Suppressor macrophage treated with lipopolysaccharide for 1 hour (primary cell): ENCODE data around the gene ATE1.
"Not testable (repeated sequence)": the region's sequence is repeated elsewhere in the genome, so short reads cannot be mapped to it uniquely, and the experiment has no call there.

Experiments
- DNase-seq, 3 donors: peaks; one replicate each; pipeline ENCODE4 v3.0.0-alpha.2; 2020 to 2022

ATE1 gene

DNA sequence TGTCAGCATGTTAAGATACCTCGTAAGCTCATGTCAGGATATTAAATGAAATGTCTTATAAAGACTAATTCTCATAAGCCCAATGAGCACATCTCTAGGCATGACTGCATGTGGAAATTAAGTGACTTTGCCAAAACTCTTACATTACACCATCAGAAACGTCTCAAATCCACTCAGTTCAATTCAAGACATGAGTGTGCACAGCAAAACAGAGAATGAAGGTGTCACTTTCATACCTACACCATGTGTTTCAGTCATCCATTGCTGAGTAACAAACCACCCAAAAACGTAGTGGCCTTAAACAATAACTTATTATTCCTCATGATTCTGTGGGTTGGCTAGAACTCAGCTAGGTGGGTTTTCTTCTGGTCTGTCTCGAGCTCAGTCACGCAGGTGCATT lies 99.8 kb downstream of the ATE1 start:
- DNase-seq = no peak

DNA sequence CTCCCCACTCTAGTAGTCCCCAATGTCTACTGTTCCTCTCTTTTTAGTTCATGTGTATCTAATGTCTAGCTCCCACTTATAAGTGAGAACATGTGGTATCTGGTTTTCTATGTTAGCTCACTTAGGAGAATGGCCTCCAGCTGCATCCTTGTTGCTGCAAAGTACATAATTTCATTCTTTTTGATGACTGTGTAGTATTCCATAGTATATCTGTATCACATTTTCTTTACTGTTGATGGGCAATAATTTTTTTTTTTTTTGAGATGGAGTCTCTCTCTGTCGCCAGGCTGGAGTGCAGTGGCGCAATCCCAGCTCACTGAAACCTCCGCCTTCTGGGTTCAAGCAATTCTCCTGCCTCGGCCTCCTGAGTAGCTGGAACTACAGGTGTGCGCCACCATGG lies 101.1 kb downstream of the ATE1 start:
- not testable (repeated sequence) for DNase-seq

DNA sequence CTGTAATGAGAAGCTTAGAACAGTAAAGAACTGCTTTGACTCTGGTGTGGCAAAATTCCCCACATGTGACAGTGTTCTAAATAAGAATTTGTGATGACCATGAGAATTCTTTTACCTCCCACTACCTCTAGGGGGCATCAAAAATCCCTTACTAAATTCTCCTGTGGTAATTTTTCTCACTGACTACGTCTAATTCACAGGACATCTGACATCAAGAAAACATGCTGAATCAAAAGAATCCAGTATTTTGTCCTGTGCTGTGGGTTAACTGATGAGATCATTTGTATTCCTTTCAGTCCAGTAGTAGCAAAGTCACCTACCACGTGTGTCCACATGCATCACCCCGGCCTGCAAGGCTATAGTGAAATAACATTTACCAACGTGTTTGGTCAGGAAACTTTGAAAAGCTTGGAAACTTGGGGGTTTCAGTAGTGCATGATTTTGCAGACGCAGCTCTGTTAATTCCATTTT lies 103.8 kb downstream of the ATE1 start:
- peak; percentile 59 to 73 (median 59) for DNase-seq

DNA sequence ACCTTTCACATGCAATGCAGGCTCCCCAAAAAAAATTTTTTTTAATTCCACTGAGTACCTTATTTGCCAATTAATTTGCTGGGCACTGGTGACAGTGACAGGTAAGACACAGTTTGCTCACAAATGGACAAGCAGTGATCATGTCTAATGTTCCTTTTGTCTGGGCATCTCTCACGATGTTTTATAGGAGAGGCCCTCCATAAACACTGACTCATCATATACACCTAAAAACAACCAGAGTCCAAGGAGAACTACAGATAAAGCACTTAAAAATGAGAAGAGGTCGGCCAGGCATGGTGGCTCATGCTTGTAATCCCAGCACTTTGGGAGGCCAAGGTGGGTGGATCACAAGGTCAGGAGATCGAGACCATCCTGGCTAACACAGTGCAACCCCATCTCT lies 105.1 kb downstream of the ATE1 start:
- no peak for DNase-seq

DNA sequence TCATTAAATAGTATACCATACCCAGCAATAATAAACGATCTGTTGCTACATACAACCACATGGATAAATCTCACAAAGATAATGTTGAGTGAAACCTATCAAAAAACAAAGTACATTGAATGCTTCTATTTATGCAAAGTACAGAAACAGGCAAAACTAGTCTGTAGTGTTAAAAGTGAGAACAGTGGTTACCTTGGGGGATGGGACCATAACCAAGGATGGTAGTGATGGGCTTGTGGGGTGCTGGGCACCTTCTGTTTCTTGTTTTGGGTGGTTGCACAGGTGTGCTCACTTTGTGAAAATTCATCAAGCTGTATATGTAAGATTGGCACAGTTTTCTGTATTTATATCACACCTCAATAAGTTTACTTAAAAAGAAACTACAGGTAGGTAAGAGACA lies 105.7 kb downstream of the ATE1 start:
- DNase-seq = no peak

DNA sequence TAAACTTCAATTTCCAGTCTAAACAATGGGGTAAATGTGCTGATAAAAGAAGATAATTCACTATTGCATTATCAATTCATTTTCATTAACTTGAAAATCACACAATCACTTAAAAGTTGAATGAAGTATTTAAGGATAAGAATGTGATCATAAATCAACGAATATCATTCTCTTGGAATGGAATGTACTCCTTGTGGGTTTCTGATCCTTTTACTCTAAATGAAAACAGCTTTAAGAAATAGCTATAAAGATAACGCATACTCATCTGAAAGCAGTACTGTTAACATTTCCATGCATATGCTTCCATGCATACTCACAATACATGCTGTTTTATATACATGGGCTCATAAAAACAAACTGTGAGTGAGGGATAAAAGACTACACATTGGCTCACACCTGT lies 108.8 kb downstream of the ATE1 start:
- DNase-seq = no peak

DNA sequence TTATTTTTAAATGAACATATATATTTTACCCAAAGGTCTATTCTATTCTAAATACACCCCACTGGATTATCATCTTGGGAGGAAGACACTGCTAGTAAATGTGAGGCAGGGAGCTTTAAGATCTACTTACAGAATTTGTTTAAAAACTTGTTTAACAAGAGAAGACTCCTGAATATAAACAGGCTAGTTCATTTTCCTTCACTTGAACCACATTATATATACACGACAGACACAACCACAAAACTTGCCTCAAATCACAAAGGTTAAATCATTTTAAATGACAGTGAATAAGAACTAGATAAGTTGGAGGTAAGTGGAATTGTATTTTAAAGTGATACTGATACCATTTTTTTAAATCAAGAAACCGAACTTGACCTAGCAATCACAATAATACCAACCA lies 109.2 kb downstream of the ATE1 start:
- DNase-seq = no peak

DNA sequence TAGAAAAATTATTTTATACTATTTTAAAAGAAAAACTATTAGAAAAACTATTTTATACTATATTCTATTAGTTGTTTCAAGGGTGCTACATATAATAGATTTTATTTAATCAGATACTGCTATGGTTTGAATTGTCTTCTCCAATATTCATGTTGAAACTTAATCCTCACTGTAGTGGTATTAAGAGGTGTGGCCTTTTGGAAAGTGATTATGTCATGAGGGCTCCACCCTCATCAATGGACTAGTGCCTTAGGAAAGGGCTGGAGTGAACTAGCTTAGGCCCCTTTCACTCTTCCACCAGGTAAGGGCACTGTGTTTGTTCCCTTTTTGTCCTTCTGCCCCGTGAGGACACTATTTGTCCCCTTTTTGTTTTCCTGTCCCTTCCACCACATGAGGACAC lies 111.6 kb downstream of the ATE1 start:
- no peak for DNase-seq

DNA sequence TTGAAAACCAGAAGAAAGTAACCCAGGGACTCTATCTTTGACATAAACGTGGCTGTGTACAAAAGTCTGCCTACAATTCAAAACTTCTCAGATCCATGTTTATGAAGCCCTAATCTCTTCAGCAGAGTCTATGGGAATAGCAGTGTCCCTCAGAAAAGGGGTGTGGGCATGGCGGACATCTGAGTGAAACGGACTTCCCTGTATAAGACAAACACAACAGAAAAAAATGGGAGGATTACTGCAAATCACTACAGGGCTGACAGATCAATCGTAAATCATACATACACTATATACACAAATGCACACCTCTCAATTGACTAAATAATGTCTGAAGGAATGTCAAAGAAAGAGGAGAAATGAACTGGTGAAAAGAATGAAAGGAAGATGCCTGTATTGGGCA lies 114.0 kb downstream of the ATE1 start:
- no peak for DNase-seq

DNA sequence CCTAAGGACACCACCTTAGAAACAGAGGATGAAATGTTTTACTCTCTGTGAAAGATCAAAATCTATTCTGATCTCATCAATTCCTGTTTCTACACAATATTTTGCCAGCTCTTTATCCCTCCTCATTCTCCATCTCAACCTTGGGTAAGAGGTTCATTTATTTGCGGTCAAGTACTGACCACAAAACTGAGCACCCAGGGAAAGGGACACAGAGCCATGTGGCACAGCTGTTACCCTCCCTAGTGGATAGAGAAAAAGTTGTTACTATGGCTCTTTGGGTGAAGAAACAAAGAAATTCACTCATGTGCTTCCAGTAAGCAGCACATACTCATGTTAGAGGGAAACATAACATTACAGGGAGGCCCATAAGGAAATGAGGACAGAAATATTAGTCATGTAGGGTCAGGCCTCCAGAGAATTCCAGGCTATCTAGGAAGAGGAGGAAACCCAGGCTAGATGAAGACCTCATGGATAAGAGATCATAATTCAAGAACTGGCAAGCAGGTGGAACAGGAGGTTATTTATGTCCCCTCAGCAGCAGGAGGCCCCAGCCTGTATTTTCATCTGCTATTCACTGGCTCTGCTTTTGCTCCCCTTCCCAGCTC lies 114.5 kb downstream of the ATE1 start:
- DNase-seq = no peak

DNA sequence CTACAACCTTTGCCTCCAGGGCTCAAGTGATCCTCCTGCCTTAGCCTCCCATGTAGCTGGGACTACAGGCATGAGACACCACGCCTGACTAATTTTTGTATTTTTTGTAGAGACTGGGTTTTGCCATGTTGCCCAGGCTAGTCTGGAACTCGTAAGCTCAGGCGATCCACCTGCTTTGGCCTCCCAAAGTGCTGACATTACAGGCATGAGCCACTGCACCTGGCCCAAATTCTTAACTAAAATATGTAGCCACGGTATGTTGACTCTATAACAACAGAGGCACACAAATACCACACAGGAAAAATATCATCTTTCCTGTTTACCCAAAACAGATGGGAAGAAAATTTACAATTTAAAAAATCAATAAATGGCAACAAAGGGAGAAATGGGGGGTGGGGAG lies 115.8 kb downstream of the ATE1 start:
- no peak for DNase-seq

DNA sequence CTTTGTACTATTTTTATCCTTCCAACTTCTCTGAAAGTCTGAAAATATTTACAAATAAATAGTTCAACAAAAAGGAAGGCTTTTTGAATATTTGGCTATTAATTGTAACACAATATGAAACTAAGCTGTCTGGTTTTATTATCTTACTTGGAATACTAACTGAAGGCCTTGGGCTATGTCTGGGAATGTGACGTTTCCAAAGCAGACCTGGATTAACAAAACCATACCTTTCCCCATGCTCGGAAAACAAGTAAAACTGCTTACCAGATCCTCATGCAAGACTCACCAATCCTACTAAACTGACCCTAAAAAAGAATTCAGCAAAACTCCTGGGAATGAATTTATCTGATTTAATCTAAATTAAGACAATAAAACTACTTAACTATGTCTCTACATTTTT lies 116.4 kb downstream of the ATE1 start:
- DNase-seq = no peak

DNA sequence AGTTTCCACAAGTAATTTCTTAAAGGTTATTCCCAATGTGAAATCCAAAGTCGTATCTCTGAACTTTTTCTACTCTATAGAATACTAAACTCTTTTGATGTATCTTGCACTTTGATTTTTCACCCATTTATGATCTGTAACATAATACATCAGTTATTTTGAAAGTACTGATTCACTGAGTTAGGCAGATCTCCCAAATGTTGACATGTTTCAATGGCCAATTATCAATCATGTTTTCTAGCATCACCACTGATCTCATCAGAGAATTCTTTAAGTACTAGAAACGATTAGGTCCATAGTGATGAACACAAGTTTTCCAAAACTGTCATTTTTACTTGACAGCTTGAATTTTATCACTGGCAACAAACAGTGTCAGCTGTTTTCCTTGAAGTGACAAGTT lies 119.0 kb downstream of the ATE1 start:
- DNase-seq = no peak

DNA sequence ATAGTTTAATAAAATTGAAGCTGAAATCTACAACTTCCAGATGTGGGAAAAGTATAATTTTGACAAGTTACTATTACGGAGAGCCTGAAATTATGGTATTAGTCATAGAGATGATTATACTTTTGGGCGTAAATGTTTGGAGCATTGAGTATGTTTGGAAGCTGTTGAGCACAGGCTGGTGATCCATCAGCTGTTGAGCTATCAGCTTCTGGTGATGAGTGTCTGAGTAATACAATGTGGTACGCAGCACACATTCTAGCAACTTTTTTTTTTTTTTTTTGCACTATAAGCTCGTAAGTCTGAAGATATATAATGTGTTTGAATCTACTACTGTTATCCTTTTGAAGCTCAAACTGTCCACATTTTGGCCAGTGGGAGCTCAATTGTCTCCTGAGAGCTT lies 123.4 kb downstream of the ATE1 start:
- no peak for DNase-seq

DNA sequence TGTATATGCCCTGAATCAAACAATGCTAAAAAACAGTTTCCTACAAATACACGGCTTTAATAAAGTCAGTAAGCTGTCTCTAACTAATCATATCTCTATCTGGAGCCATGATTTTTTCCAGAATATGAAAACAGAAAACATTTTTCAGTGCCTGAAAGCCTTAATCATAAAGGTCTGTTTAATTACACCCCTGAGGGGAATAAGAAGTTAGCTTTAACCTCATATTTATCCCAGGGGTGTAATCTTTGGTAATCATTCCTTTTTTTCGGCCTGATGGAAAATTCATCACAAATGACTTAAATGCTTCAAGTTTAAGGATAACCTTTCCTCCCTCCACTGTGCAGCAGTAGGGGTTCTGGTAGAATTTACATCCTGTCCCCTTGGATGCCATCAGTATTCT lies 124.2 kb downstream of the ATE1 start:
- DNase-seq = no peak

DNA sequence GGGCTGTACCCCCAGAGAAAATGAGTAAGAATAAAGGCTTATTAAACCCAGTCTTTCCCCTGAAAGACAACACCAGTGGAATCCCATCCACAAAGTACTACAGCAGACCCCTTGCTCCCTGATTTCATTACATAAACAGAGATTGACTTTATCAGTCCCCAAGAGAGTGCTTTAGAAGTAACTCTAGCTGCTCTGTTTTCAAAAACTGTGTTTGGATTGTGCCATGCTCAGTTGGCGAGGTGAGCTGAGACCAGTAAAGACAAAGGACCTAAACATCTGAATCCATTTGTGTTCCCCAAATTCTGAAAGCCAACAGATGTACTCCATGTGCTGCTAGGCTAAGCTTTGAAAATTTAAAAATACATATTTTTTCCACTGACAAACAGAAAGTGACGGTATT lies 127.0 kb downstream of the ATE1 start:
- no peak for DNase-seq

DNA sequence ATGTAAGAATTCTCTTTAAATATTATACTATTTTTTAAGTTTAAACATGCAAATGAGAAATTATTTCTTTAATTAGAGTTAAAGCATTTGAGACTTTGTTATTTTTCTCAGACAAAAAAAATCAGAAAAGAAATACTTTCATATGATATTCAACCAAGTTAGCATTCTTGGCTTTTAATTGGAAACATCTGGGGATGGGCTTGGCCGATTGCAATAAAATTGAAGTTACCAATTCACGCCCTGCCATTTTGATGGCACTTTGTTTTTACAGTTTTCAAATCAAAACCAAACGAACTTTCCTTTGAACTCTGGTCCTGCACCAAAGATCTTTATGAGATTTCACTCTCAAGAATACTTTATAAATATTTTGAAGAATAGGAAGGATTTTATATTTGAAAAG lies 127.7 kb downstream of the ATE1 start:
- no peak for DNase-seq

DNA sequence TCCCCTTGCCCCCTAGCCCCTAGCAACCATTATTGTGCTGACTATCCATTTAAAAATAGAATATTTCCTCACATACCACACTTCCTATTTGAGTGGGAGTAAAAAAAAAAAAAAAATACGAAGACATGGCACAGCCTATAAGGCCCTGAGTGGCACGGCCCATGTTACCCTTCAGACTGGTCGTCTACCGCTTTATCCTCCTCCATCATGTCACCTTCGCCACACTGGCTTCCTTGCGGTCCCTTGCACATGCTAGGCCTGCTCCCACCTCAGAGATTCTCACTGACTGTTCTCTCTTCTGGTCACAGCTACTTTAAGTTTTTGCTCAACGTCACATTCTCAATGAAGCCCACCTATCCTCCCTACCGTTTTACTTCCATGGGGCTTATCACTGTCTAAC lies 130.3 kb downstream of the ATE1 start:
- DNase-seq = peak in 2 of 3 donors; percentile 1 to 5

DNA sequence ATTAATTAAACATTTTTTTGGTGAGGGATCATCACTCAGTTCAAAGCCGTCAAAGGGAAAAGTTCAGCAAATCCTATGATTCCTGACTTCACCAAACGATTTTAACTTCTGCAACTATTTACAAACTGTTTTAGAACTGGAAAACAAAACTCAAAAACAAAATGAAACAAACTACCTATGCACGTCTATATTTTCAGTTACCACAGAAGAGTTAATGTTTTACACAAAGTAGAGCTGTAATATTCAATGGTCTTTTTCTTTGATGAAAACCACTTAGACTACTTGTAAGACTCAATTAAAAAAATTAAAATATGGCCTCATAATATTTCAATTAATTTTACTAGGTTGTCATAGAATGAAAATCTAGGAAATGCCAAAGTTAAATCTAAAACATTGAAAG lies 131.5 kb downstream of the ATE1 start:
- DNase-seq = no peak

DNA sequence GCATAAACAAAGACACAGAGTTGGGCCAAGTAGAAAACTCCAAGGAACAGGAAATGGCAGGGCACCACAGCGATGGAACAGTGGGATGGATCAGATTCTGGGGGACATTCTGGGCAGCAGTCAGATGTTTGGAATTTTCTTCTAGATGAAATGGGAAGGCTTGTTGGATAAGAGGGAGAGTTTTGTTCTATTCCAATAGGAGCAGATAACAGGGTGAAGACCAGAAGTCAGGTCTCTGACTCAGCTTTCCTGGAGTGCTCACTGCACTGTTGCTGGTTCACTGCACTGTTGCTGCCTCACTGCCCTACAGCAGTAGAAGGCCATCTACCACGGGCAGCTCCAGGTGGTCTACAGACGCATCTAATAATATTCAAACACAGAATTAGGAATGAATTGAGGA lies 135.6 kb downstream of the ATE1 start:
- no peak for DNase-seq

DNA sequence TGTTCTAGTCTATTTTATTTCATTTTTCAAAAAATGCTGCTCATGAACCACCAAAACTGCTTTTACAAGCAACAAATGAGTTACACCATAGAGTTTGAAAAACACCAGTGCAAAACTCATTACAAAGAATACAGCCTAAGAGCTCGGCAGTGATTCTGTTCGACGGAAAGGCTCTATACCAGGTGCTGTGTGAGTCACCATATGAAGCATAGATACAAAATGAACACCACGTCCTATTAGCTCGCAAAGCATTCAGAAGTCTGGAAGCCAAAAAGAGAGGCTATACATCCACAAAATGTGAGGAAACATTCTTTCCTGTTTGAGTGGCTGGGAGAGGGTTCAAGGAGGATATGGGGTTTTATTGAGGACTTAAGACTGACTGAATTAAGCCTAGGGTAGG lies 136.1 kb downstream of the ATE1 start:
- DNase-seq = no peak

DNA sequence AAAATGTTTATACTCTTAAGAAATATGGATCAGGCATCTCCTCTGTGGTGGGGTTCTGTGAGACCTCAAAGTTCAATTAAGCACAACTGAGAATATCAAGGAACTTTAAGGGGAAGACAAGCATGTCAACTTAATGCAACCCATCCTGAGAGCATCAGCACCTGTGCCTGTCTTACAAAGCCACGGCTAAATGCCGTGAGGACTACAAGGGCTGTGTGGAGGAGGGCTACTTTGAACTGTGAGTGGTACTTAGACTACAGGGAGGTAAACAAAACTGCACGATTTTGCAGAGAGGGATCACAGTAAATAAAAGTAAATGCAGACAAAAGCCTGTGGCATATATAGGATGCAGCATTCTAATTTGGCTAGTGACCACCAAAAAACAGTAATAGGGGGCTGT lies 139.1 kb downstream of the ATE1 start:
- no peak for DNase-seq

DNA sequence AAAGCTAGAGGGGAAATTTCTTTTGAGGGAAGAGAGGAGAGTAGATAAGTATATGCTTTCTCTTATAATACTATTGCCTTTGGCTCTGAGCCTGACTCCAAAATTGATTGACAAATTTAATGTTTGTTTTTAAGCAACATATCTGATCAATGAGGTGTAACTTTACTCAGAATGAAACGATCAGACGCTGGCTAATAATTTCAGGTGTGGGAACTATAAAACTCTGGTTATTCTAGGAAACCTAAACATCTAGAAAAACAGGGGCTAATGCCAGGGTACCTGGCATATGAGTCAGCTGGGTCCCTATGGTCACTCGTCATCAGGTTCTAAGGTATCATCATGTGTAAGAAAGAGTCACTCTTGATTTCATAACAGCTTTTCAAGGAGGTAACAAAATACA lies 139.7 kb downstream of the ATE1 start:
- DNase-seq = no peak

DNA sequence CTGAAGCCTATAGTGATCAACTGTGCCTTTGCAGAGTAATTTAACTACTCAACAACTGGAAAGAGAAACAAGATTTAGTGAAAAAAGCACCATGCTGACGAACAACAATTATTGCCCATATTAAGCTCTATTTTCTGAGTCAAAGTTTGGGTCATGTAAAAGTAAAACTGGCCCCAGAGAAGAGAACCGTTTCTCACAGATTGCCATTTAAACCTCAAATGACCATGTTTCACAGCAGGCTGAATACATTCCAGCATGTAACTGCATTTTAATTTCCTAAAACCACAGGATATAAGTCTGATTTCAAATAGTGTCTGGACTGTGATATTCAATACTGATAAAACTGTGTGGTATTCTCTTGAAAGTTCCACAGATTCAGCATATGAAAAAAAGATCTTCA lies 140.7 kb downstream of the ATE1 start:
- DNase-seq = no peak

DNA sequence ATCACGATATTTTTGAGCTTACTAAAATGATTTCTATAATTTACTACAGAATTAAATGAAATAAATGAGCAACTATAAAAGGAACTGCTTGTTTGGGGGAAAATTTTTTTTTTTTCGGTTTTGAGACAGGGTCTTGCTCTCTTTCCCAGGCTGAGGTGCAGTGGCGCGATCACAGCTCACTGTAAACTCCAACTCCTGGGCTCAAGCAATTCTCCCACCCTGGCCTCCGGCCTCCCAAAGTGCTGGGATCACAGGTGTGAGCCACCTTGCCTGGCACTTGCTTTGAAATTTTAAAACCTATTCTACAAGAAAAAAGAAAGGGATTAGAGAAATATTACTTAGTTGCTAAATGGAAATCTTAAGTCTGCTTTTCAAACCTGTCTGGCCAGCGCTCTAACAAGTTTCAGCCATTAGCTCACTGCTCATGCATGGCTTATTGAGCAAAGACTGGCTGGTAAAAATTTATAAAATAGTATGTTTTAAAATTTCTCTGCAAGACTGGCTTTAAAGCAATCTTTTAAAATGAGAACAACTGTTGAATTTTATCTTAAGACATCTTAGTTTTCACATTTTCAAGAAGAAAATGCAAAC lies 144.0 kb downstream of the ATE1 start:
- DNase-seq = no peak
